H9 (cell line): ENCODE results near the gene RAC2. TPM values are rescaled to one million over a fixed set of nuclear protein-coding genes. Genes with fewer than 3 reads are reported as not detected.

Experiments
- DNase-seq: peaks from one replicate; pipeline ENCODE4 v3.0.0-alpha.2; 2017
- H2AFZ ChIP-seq: one replicate; pipeline ENCODE4 v1.6.1; 2013; ENCODE audit warnings: mild to moderate bottlenecking, low read length, control low read depth, moderate library complexity
- H2AK5ac ChIP-seq: 2 replicates; pipeline ENCODE4 v1.6.1; 2013; ENCODE audit warnings: low read length, control low read depth, mixed read lengths; ENCODE audit not compliant: insufficient read length
- H2BK120ac ChIP-seq: one replicate; pipeline ENCODE4 v1.6.1; 2013; ENCODE audit warnings: low read depth, mild to moderate bottlenecking, low read length, control low read depth, inconsistent platforms; ENCODE audit not compliant: poor library complexity, severe bottlenecking
- H2BK12ac ChIP-seq: 2 replicates; pipeline ENCODE4 v1.6.1; 2013; ENCODE audit warnings: low read length, control low read depth, mixed read lengths, low read depth; ENCODE audit not compliant: insufficient read length
- H2BK15ac ChIP-seq: 2 replicates; pipeline ENCODE4 v1.6.1; 2013; ENCODE audit warnings: low read depth, low read length, control low read depth
- H2BK20ac ChIP-seq: one replicate; pipeline ENCODE4 v1.6.1; 2013; ENCODE audit warnings: low read depth, mild to moderate bottlenecking, low read length, control low read depth, inconsistent platforms; ENCODE audit not compliant: poor library complexity, severe bottlenecking
- H2BK5ac ChIP-seq: 2 replicates; pipeline ENCODE4 v1.6.1; 2013; ENCODE audit warnings: low read length, control low read depth, mixed read lengths; ENCODE audit not compliant: insufficient read length
- H3K14ac ChIP-seq: 2 replicates; pipeline ENCODE4 v1.6.1; 2013; ENCODE audit warnings: low read length, control low read depth; ENCODE audit not compliant: insufficient read depth
- H3K18ac ChIP-seq: 2 replicates; pipeline ENCODE4 v1.6.1; 2013; ENCODE audit warnings: low read depth, mild to moderate bottlenecking, mixed read lengths, low read length, control low read depth; ENCODE audit not compliant: insufficient read length
- H3K23ac ChIP-seq: 2 replicates; pipeline ENCODE4 v1.6.1; 2013; ENCODE audit warnings: low read length, control low read depth, mixed read lengths, low read depth; ENCODE audit not compliant: insufficient read length
- H3K23me2 ChIP-seq: 2 replicates; pipeline ENCODE4 v1.6.1; 2013; ENCODE audit warnings: low read depth, mild to moderate bottlenecking, mixed read lengths, low read length, control low read depth; ENCODE audit not compliant: insufficient read length, poor library complexity, severe bottlenecking
- H3K27ac ChIP-seq: 2 replicates; pipeline ENCODE4 v1.5.1; 2013; ENCODE audit warnings: low read length, control low read depth, mixed read lengths, low read depth; ENCODE audit not compliant: insufficient read length
- H3K27me3 ChIP-seq: 2 replicates; pipeline ENCODE4 v1.6.1; 2013; ENCODE audit warnings: low read length, control low read depth, inconsistent platforms; ENCODE audit not compliant: insufficient read depth
- H3K4ac ChIP-seq: 2 replicates; pipeline ENCODE4 v1.6.1; 2013; ENCODE audit warnings: low read depth, mild to moderate bottlenecking, control low read depth, inconsistent platforms, low read length, moderate library complexity
- H3K4me1 ChIP-seq: 2 replicates; pipeline ENCODE4 v1.6.1; 2013; ENCODE audit warnings: low read length, control low read depth, inconsistent platforms; ENCODE audit not compliant: insufficient read depth
- H3K4me2 ChIP-seq: 2 replicates; pipeline ENCODE4 v1.6.1; 2013; ENCODE audit warnings: low read length, control low read depth, mixed read lengths; ENCODE audit not compliant: insufficient read length, insufficient read depth
- H3K56ac ChIP-seq: 2 replicates; pipeline ENCODE4 v1.6.1; 2013; ENCODE audit warnings: low read depth, mild to moderate bottlenecking, mixed read lengths, low read length, control low read depth; ENCODE audit not compliant: insufficient read length
- H3K79me1 ChIP-seq: 2 replicates; pipeline ENCODE4 v1.6.1; 2013; ENCODE audit warnings: low read depth, mild to moderate bottlenecking, moderate library complexity, low read length, control low read depth, inconsistent platforms; ENCODE audit not compliant: insufficient read depth, poor library complexity, severe bottlenecking
- H3K79me2 ChIP-seq: 2 replicates; pipeline ENCODE4 v1.6.1; 2013; ENCODE audit warnings: low read length, control low read depth, inconsistent platforms; ENCODE audit not compliant: insufficient read depth
- H3K9ac ChIP-seq: 2 replicates; pipeline ENCODE4 v1.6.1; 2013; ENCODE audit warnings: low read length, control low read depth, mixed read lengths; ENCODE audit not compliant: insufficient read length; ENCODE audit errors: extremely low read depth
- H3K9me3 ChIP-seq: one replicate; pipeline ENCODE4 v1.6.1; 2013; ENCODE audit warnings: low read depth, low read length, inconsistent platforms; ENCODE audit not compliant: control insufficient read depth
- H3T11ph ChIP-seq: one replicate; pipeline ENCODE4 v1.6.1; 2013; ENCODE audit warnings: mild to moderate bottlenecking, low read length, control low read depth, inconsistent platforms
- H4K20me1 ChIP-seq: one replicate; pipeline ENCODE4 v1.6.1; 2013; ENCODE audit not compliant: control insufficient read depth, insufficient read length, insufficient read depth
- H4K5ac ChIP-seq: 2 replicates; pipeline ENCODE4 v1.6.1; 2013; ENCODE audit warnings: low read depth, mild to moderate bottlenecking, mixed read lengths, low read length, control low read depth; ENCODE audit not compliant: insufficient read length
- H4K8ac ChIP-seq: replicated peaks from 2 replicates; pipeline ENCODE4 v1.6.1; 2013; ENCODE audit warnings: low read length, control low read depth, mixed read lengths, low read depth; ENCODE audit not compliant: insufficient read length
- H4K91ac ChIP-seq: 2 replicates; pipeline ENCODE4 v1.6.1; 2013; ENCODE audit warnings: low read depth, mild to moderate bottlenecking, moderate library complexity, mixed read lengths, low read length, control low read depth; ENCODE audit not compliant: insufficient read length
- H3K27ac Mint-ChIP-seq, 3 experiments: 2 replicates in 2 of 3; 3 replicates in 1 of 3; pipeline ENCODE4 v1.8.0; 2020 to 2021; ENCODE audit warnings: mixed read lengths in 3 of 3, mild to moderate bottlenecking in 1 of 3, moderate library complexity in 1 of 3
- H3K27me3 Mint-ChIP-seq: 2 replicates; pipeline ENCODE4 v1.8.0; 2021; ENCODE audit warnings: low read depth, mild to moderate bottlenecking, moderate library complexity, mixed read lengths
- H3K36me3 Mint-ChIP-seq, 3 experiments: 2 replicates in 2 of 3; 3 replicates in 1 of 3; pipeline ENCODE4 v1.8.0; 2020 to 2021; ENCODE audit warnings: low read depth in 3 of 3, mixed read lengths in 3 of 3; ENCODE audit not compliant: insufficient read depth in 1 of 3
- H3K4me1 Mint-ChIP-seq, 2 experiments: 2 replicates each; pipeline ENCODE4 v1.8.0; 2020; ENCODE audit warnings: mixed read lengths in 2 of 2
- H3K4me3 Mint-ChIP-seq, 2 experiments: 2 replicates in 1 of 2; 3 replicates in 1 of 2; pipeline ENCODE4 v1.8.0; 2020 to 2021; ENCODE audit warnings: mild to moderate bottlenecking in 2 of 2, mixed read lengths in 2 of 2, moderate library complexity in 1 of 2
- H3K9me3 Mint-ChIP-seq, 2 experiments: 2 replicates in 1 of 2; 3 replicates in 1 of 2; pipeline ENCODE4 v1.8.0; 2020; ENCODE audit warnings: mild to moderate bottlenecking in 2 of 2, mixed read lengths in 2 of 2, moderate library complexity in 1 of 2
- CTCF ChIP-seq: fragments of 200-600 bp; sonication (generic); conservative IDR thresholded peaks from 3 replicates; pipeline ENCODE4 v1.8.0; 2021; ENCODE audit warnings: antibody characterized with exemption, mild to moderate bottlenecking
- WGBS: extraction: QIAGEN DNeasy Blood & Tissue Kit; methylation state at CpG from one replicate; pipeline ENCODE4 v1.1.7; 2013; ENCODE audit warnings: missing lambda C conversion rate, low lambda C conversion rate, mixed read lengths; ENCODE audit not compliant: insufficient read length; ENCODE audit errors: extremely low coverage; 5-methylcytosine and 5-hydroxymethylcytosine counted together
- total RNA-seq: library from RNA; stranded (reverse); gene quantifications from 2 replicates; pipeline ENCODE4 v1.2.1, GENCODE V29; 2021

RAC2 gene
- total RNA-seq, 1 experiment from 2014 or later = 2.8 TPM

DNA sequence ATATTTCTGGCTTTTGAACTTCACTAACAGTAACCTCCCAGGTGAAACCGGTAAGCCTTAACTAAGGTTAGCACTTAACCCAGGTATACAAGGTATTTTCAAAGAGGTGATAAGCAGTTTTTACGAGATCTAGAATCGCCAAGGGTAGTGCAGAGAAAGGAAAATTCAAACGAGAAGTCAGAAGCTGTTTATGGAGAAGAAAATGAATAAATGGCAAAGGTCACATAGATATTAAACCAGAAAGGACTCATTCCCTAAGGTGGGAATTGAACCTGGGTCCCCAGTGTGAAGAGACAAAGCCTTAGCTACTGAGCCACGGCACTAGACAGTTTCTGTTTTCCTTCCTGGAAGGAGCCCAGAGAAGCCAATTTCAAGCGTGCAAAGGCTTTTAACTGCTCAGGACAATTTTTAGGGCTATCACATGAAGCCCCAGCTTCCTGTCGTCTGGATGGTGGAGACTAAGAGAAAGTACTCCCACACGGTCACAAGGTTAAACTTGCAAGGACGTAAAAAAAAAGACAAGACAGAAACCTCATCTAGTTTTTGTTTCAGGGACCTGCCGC is 50.4 kb downstream of the RAC2 start:
- Mint-ChIP-seq H3K4me1 (peaks cover 31 to 41% of the 10 kb centered on the region in 2 experiments), H3K27me3 (peaks cover 4% of the 10 kb centered on the region), H3K36me3 (peaks cover 17 to 29% (median 19%) of the 10 kb centered on the region in 3 experiments), H3K9me3 (peaks cover 16 to 25% of the 10 kb centered on the region in 2 experiments), H3K4me3 (no peak overlapping the region), H3K27ac (no peak overlapping the region)
- H4K5ac ChIP-seq = no peak overlapping the region
- H3K9me3 ChIP-seq = peaks cover 5% of the 10 kb centered on the region
- H2BK15ac ChIP-seq = no peak overlapping the region
- TF ChIP-seq CTCF = no peak
- H4K20me1 ChIP-seq = no peaks in the 10 kb centered on the region
- H2BK5ac ChIP-seq = no peak overlapping the region
- H3K27me3 ChIP-seq = no peaks in the 10 kb centered on the region
- no peak overlapping the region for H2AK5ac ChIP-seq
- no peaks in the 10 kb centered on the region for H3K79me1 ChIP-seq
- no peak overlapping the region for H3K27ac ChIP-seq
- H3K23ac ChIP-seq = no peak overlapping the region
- no peak overlapping the region for H4K91ac ChIP-seq
- no peak overlapping the region for H2BK12ac ChIP-seq
- H2BK20ac ChIP-seq = no peak overlapping the region
- H3K4me2 ChIP-seq = no peak overlapping the region
- H3K18ac ChIP-seq = no peak overlapping the region
- H3K14ac ChIP-seq = no peak overlapping the region
- no peak overlapping the region for H3T11ph ChIP-seq
- H3K79me2 ChIP-seq = no peaks in the 10 kb centered on the region
- H3K56ac ChIP-seq = no peak overlapping the region
- H4K8ac ChIP-seq = no peak overlapping the region
- no peak overlapping the region for H3K4ac ChIP-seq
- no peak for DNase-seq
- H2BK120ac ChIP-seq = no peak overlapping the region
- no peaks in the 10 kb centered on the region; the same call in 1 of the 2 replicates for H3K4me1 ChIP-seq
- H3K9ac ChIP-seq = no peak overlapping the region
- H3K23me2 ChIP-seq = peaks cover 1% of the 10 kb centered on the region
- H2AFZ ChIP-seq = no peak overlapping the region
- WGBS = no CpG with 5 or more reads among the region's 10 CpGs
